Measurements from ENCODE around the gene SOD1. TPM values are rescaled to one million over a fixed set of nuclear protein-coding genes. Genes with fewer than 3 reads are reported as not detected.
"Not testable (repeated sequence)": the region's sequence is repeated elsewhere in the genome, so short reads cannot be mapped to it uniquely, and the experiment has no call there.

SOD1 gene
- total RNA-seq, 4 donors from 2014 or later, result 249 to 453 (median 377) TPM

GRCh38 chr21:31660259-31660565 is 719 bp downstream of the SOD1 start:
- intact Hi-C loops (cut with DNase I; ENCODE audit: low total_unique reads), result no loop called here
- Histone ChIP-seq H3K36me3 (peaks cover 0 to 24% of the 10 kb centered on the region in 2 donors), H3K9me3 (no peaks in the 10 kb centered on the region), H3K27me3 (no peaks in the 10 kb centered on the region), H3K4me3 (peak overlapping the region; percentile 75 to 82 (median 80)), H3K4me1 (peaks cover 35 to 38% of the 10 kb centered on the region in 2 donors), H3K27ac (peak overlapping the region; percentile 85 to 95 (median 90))
- DNase-seq, result no peak
- TF ChIP-seq POLR2A (IDR thresholded peaks at IDR 0.05) (no peak), CTCF (IDR thresholded peaks at IDR 0.05 in 4 of 5, conservative IDR thresholded peaks at IDR 0.05 in 1 of 5) (no peak)
- peak; percentile 56 to 57 for ATAC-seq
- in situ Hi-C loops (cut with MboI; ENCODE audit: low sequenced_read_pairs in 4 of 4), result loop anchor here in 2 of 4 donors (10.0 kb wide), 1 partner anchor 65 kb away; no protein-coding TSS in a partner anchor

- Histone ChIP-seq H3K4me3 (peak overlapping the region; percentile 75 to 82 (median 80)), H3K9me3 (no peaks in the 10 kb centered on the region), H3K36me3 (peaks cover 0 to 28% of the 10 kb centered on the region in 2 donors), H3K27ac (peak overlapping the region; percentile 85 to 95 (median 90)), H3K4me1 (peaks cover 38 to 42% of the 10 kb centered on the region in 2 donors), H3K27me3 (no peaks in the 10 kb centered on the region)
- ATAC-seq (no peak), DNase-seq (no peak)
- intact Hi-C loops (cut with DNase I; ENCODE audit: low total_unique reads) (no loop called here), in situ Hi-C loops (cut with MboI; ENCODE audit: low sequenced_read_pairs in 4 of 4) (loop anchor here in 2 of 4 donors (10.0 kb wide), 1 partner anchor 64 kb away; no protein-coding TSS in a partner anchor)
- TF ChIP-seq POLR2A (IDR thresholded peaks at IDR 0.05) (no peak), CTCF (IDR thresholded peaks at IDR 0.05 in 4 of 5, conservative IDR thresholded peaks at IDR 0.05 in 1 of 5) (no peak)
These were observed 1.1 kb downstream of the SOD1 start for GRCh38 chr21:31660591-31660990.

GRCh38 chr21:31663584-31664249 is 4.2 kb downstream of the SOD1 start:
- intact Hi-C loops (cut with DNase I; ENCODE audit: low total_unique reads), result no loop called here
- ATAC-seq, result no peak
- Histone ChIP-seq H3K9me3 (no peaks in the 10 kb centered on the region), H3K36me3 (peaks cover 0 to 52% of the 10 kb centered on the region in 2 donors), H3K27me3 (no peaks in the 10 kb centered on the region), H3K27ac (peak overlapping the region in 1 of 4 donors; percentile 4), H3K4me3 (no peak overlapping the region), H3K4me1 (peaks cover 37 to 43% of the 10 kb centered on the region in 2 donors)
- no peak for DNase-seq
- TF ChIP-seq POLR2A (IDR thresholded peaks at IDR 0.05) (no peak), CTCF (IDR thresholded peaks at IDR 0.05 in 4 of 5, conservative IDR thresholded peaks at IDR 0.05 in 1 of 5) (no peak)
- in situ Hi-C loops (cut with MboI; ENCODE audit: low sequenced_read_pairs in 4 of 4), result loop anchor here in 2 of 4 donors (10.0 kb wide), 1 partner anchor 61 kb away; no protein-coding TSS in a partner anchor

- no peak for ATAC-seq
- intact Hi-C loops (cut with DNase I; ENCODE audit: low total_unique reads), result no loop called here
These were observed 5.9 kb downstream of the SOD1 start for GRCh38 chr21:31665397-31665796.

GRCh38 chr21:31665869-31666268 is 6.4 kb downstream of the SOD1 start:
- H3K27me3 ChIP-seq; intact Hi-C loops (cut with DNase I; ENCODE audit: low total_unique reads); ATAC-seq; H3K9me3 ChIP-seq; H3K4me3 ChIP-seq; DNase-seq: not testable (repeated sequence)
- in situ Hi-C loops (cut with MboI; ENCODE audit: low sequenced_read_pairs in 4 of 4), result loop anchor here in 2 of 4 donors (10.0 kb wide), 1 partner anchor 59 kb away; no protein-coding TSS in a partner anchor
- Histone ChIP-seq H3K27ac (peak overlapping the region in 1 of 4 donors; percentile 38), H3K4me1 (peaks cover 28 to 35% of the 10 kb centered on the region in 2 donors), H3K36me3 (peaks cover 0 to 69% of the 10 kb centered on the region in 2 donors)

More at GRCh38 chr21:31665397-31665796, 5.9 kb downstream of the SOD1 start:
- in situ Hi-C loops (cut with MboI; ENCODE audit: low sequenced_read_pairs in 4 of 4), result loop anchor here in 2 of 4 donors (10.0 kb wide), 1 partner anchor 59 kb away; no protein-coding TSS in a partner anchor
- TF ChIP-seq CTCF (IDR thresholded peaks at IDR 0.05 in 4 of 5, conservative IDR thresholded peaks at IDR 0.05 in 1 of 5) (no peak), POLR2A (IDR thresholded peaks at IDR 0.05) (no peak)
- Histone ChIP-seq H3K27ac (no peak overlapping the region), H3K4me1 (peaks cover 32 to 39% of the 10 kb centered on the region in 2 donors), H3K4me3 (no peak overlapping the region), H3K27me3 (no peaks in the 10 kb centered on the region), H3K36me3 (peaks cover 0 to 68% of the 10 kb centered on the region in 2 donors), H3K9me3 (no peaks in the 10 kb centered on the region)
- DNase-seq, result no peak
